ENCODE data around the gene HOXC10.

HOXC10 gene

GRCh38 chr12:53994009-53994263 is 9.0 kb downstream of the HOXC10 start:
- H3K4me2 ChIP-seq (ENCODE audit: low read length) = no peak overlapping the region
- H3K27ac ChIP-seq (ENCODE audit: low read depth, low read length) = no peak overlapping the region
- H2BK12ac ChIP-seq (ENCODE audit: low read length) = no peak overlapping the region
- H3K23ac ChIP-seq (ENCODE audit: low read length) = no peak overlapping the region
- H3K79me2 ChIP-seq (ENCODE audit: control insufficient read depth, insufficient read depth, low read length, poor library complexity) = no peaks in the 10 kb centered on the region
- H4K8ac ChIP-seq (ENCODE audit: low read depth, low read length) = no peak overlapping the region
- H2BK5ac ChIP-seq (ENCODE audit: low read depth, low read length, poor library complexity) = no peak overlapping the region
- no peaks in the 10 kb centered on the region for H3K79me1 ChIP-seq (ENCODE audit: low read length)
- H3K27me3 ChIP-seq (ENCODE audit: insufficient read depth, low read length) = peaks cover 93% of the 10 kb centered on the region
- H3K4me3 ChIP-seq (ENCODE audit: low read depth, low read length) = no peak overlapping the region
- no peak overlapping the region for H2AK5ac ChIP-seq (ENCODE audit: low read length)
- no peaks in the 10 kb centered on the region for H3K36me3 ChIP-seq (ENCODE audit: control insufficient read depth in 1 of 2, insufficient read depth in 2 of 2, low read length in 2 of 2)
- no peak overlapping the region for H4K12ac ChIP-seq (ENCODE audit: low read depth, low read length)
- no peak overlapping the region for H3K4ac ChIP-seq (ENCODE audit: low read depth, low read length)
- no peak overlapping the region for H2AFZ ChIP-seq (ENCODE audit: insufficient read depth, low read length, poor library complexity)
- peaks cover 16% of the 10 kb centered on the region for H3K9me3 ChIP-seq (ENCODE audit: insufficient read depth, low read depth, low read length)
- DNase-seq = no peak
- WGBS (ENCODE audit: extremely low coverage, insufficient coverage, insufficient read length) = no CpG with 5 or more reads among the region's 19 CpGs
- H3K18ac ChIP-seq (ENCODE audit: low read length) = no peak overlapping the region
- H3K9ac ChIP-seq (ENCODE audit: low read length) = no peak overlapping the region
- H2BK120ac ChIP-seq (ENCODE audit: insufficient read depth, low read length, poor library complexity) = no peak overlapping the region
- peaks cover 0 to 8% of the 10 kb centered on the region in 2 experiments for H3K4me1 ChIP-seq (ENCODE audit: control insufficient read depth in 1 of 2, insufficient read depth in 2 of 2, low read length in 2 of 2)
- no peak overlapping the region for H4K91ac ChIP-seq (ENCODE audit: low read depth, low read length)
- H3K14ac ChIP-seq (ENCODE audit: low read length) = no peak overlapping the region

- Histone ChIP-seq H2BK120ac (ENCODE audit: insufficient read depth, low read length, poor library complexity) (no peak overlapping the region), H4K12ac (ENCODE audit: low read depth, low read length) (no peak overlapping the region), H4K8ac (ENCODE audit: low read depth, low read length) (no peak overlapping the region), H2AFZ (ENCODE audit: insufficient read depth, low read length, poor library complexity) (no peak overlapping the region), H3K27ac (ENCODE audit: low read depth, low read length) (no peak overlapping the region), H3K79me2 (ENCODE audit: control insufficient read depth, insufficient read depth, low read length, poor library complexity) (no peaks in the 10 kb centered on the region), H4K91ac (ENCODE audit: low read depth, low read length) (no peak overlapping the region), H3K4ac (ENCODE audit: low read depth, low read length) (no peak overlapping the region), H3K4me2 (ENCODE audit: low read length) (no peak overlapping the region), H3K4me1 (ENCODE audit: control insufficient read depth in 1 of 2, insufficient read depth in 2 of 2, low read length in 2 of 2) (peaks cover 0 to 8% of the 10 kb centered on the region in 2 experiments), H3K4me3 (ENCODE audit: low read depth, low read length) (no peak overlapping the region), H3K14ac (ENCODE audit: low read length) (no peak overlapping the region), H3K27me3 (ENCODE audit: insufficient read depth, low read length) (peaks cover 96% of the 10 kb centered on the region), H2BK5ac (ENCODE audit: low read depth, low read length, poor library complexity) (no peak overlapping the region), H3K18ac (ENCODE audit: low read length) (no peak overlapping the region), H3K79me1 (ENCODE audit: low read length) (no peaks in the 10 kb centered on the region), H3K36me3 (ENCODE audit: control insufficient read depth in 1 of 2, insufficient read depth in 2 of 2, low read length in 2 of 2) (no peaks in the 10 kb centered on the region), H2BK12ac (ENCODE audit: low read length) (no peak overlapping the region), H2AK5ac (ENCODE audit: low read length) (no peak overlapping the region), H3K9ac (ENCODE audit: low read length) (no peak overlapping the region), H3K23ac (ENCODE audit: low read length) (no peak overlapping the region), H3K9me3 (ENCODE audit: insufficient read depth, low read depth, low read length) (peaks cover 16% of the 10 kb centered on the region)
- no CpG with 5 or more reads among the region's 60 CpGs for WGBS (ENCODE audit: extremely low coverage, insufficient coverage, insufficient read length)
- DNase-seq = no peak
Measured at GRCh38 chr12:53994264-53995001, 9.5 kb downstream of the HOXC10 start.

- H3K4me2 ChIP-seq (ENCODE audit: low read length) = no peak overlapping the region
- no peak overlapping the region for H3K18ac ChIP-seq (ENCODE audit: low read length)
- H3K27me3 ChIP-seq (ENCODE audit: insufficient read depth, low read length) = peaks cover 97% of the 10 kb centered on the region
- no peak overlapping the region for H4K91ac ChIP-seq (ENCODE audit: low read depth, low read length)
- no peak overlapping the region for H4K8ac ChIP-seq (ENCODE audit: low read depth, low read length)
- no peak overlapping the region for H2BK120ac ChIP-seq (ENCODE audit: insufficient read depth, low read length, poor library complexity)
- no peak overlapping the region for H3K9ac ChIP-seq (ENCODE audit: low read length)
- no peak overlapping the region for H2BK12ac ChIP-seq (ENCODE audit: low read length)
- peaks cover 16% of the 10 kb centered on the region for H3K9me3 ChIP-seq (ENCODE audit: insufficient read depth, low read depth, low read length)
- H2AFZ ChIP-seq (ENCODE audit: insufficient read depth, low read length, poor library complexity) = no peak overlapping the region
- no peak overlapping the region for H3K23ac ChIP-seq (ENCODE audit: low read length)
- no peak overlapping the region for H2AK5ac ChIP-seq (ENCODE audit: low read length)
- H3K79me2 ChIP-seq (ENCODE audit: control insufficient read depth, insufficient read depth, low read length, poor library complexity) = no peaks in the 10 kb centered on the region
- no peaks in the 10 kb centered on the region for H3K36me3 ChIP-seq (ENCODE audit: control insufficient read depth in 1 of 2, insufficient read depth in 2 of 2, low read length in 2 of 2)
- no peak overlapping the region for H3K14ac ChIP-seq (ENCODE audit: low read length)
- H3K79me1 ChIP-seq (ENCODE audit: low read length) = no peaks in the 10 kb centered on the region
- H3K4me1 ChIP-seq (ENCODE audit: control insufficient read depth in 1 of 2, insufficient read depth in 2 of 2, low read length in 2 of 2) = peaks cover 0 to 8% of the 10 kb centered on the region in 2 experiments
- no peak overlapping the region for H3K4ac ChIP-seq (ENCODE audit: low read depth, low read length)
- H3K27ac ChIP-seq (ENCODE audit: low read depth, low read length) = no peak overlapping the region
- DNase-seq = no peak
- no peak overlapping the region for H2BK5ac ChIP-seq (ENCODE audit: low read depth, low read length, poor library complexity)
- H4K12ac ChIP-seq (ENCODE audit: low read depth, low read length) = no peak overlapping the region
- H3K4me3 ChIP-seq (ENCODE audit: low read depth, low read length) = no peak overlapping the region
- WGBS (ENCODE audit: extremely low coverage, insufficient coverage, insufficient read length) = no CpG with 5 or more reads among the region's 17 CpGs
Measured at GRCh38 chr12:53995002-53995377, 10.0 kb downstream of the HOXC10 start.

GRCh38 chr12:53995378-53996239 is 10.7 kb downstream of the HOXC10 start:
- no peak overlapping the region for H3K4me3 ChIP-seq (ENCODE audit: low read depth, low read length)
- H3K79me2 ChIP-seq (ENCODE audit: control insufficient read depth, insufficient read depth, low read length, poor library complexity) = no peaks in the 10 kb centered on the region
- H2AFZ ChIP-seq (ENCODE audit: insufficient read depth, low read length, poor library complexity) = no peak overlapping the region
- H3K4me2 ChIP-seq (ENCODE audit: low read length) = peak overlapping the region; percentile 24
- DNase-seq = peak in 1 of 2 donors; percentile 4
- H4K91ac ChIP-seq (ENCODE audit: low read depth, low read length) = no peak overlapping the region
- H3K4ac ChIP-seq (ENCODE audit: low read depth, low read length) = no peak overlapping the region
- H3K9me3 ChIP-seq (ENCODE audit: insufficient read depth, low read depth, low read length) = peaks cover 17% of the 10 kb centered on the region
- no peak overlapping the region for H3K23ac ChIP-seq (ENCODE audit: low read length)
- no peak overlapping the region for H3K18ac ChIP-seq (ENCODE audit: low read length)
- no peak overlapping the region for H4K8ac ChIP-seq (ENCODE audit: low read depth, low read length)
- peaks cover 0 to 11% of the 10 kb centered on the region in 2 experiments for H3K4me1 ChIP-seq (ENCODE audit: control insufficient read depth in 1 of 2, insufficient read depth in 2 of 2, low read length in 2 of 2)
- H2BK5ac ChIP-seq (ENCODE audit: low read depth, low read length, poor library complexity) = no peak overlapping the region
- no peaks in the 10 kb centered on the region for H3K79me1 ChIP-seq (ENCODE audit: low read length)
- H3K27ac ChIP-seq (ENCODE audit: low read depth, low read length) = no peak overlapping the region
- no peak overlapping the region for H2AK5ac ChIP-seq (ENCODE audit: low read length)
- no peak overlapping the region for H3K14ac ChIP-seq (ENCODE audit: low read length)
- H4K12ac ChIP-seq (ENCODE audit: low read depth, low read length) = no peak overlapping the region
- H2BK12ac ChIP-seq (ENCODE audit: low read length) = no peak overlapping the region
- no CpG with 5 or more reads among the region's 48 CpGs for WGBS (ENCODE audit: extremely low coverage, insufficient coverage, insufficient read length)
- peaks cover 97% of the 10 kb centered on the region for H3K27me3 ChIP-seq (ENCODE audit: insufficient read depth, low read length)
- H3K9ac ChIP-seq (ENCODE audit: low read length) = no peak overlapping the region
- no peak overlapping the region for H2BK120ac ChIP-seq (ENCODE audit: insufficient read depth, low read length, poor library complexity)
- no peaks in the 10 kb centered on the region for H3K36me3 ChIP-seq (ENCODE audit: control insufficient read depth in 1 of 2, insufficient read depth in 2 of 2, low read length in 2 of 2)

Measured in trophoblast cell (in vitro differentiated cells and primary cell).